Immature natural killer cell (primary cell): ENCODE results near the gene KCNJ11. TPM values are rescaled to one million over a fixed set of nuclear protein-coding genes. Genes with fewer than 3 reads are reported as not detected.

Source experiments
- DNase-seq, 3 donors: peaks; one replicate each; pipeline ENCODE4 v3.0.0; 2022; ENCODE audit warnings: mixed read lengths in 1 of 3
- H3K27ac Mint-ChIP-seq, 6 donors: one replicate each; pipeline ENCODE4 v1.8.0; 2020; ENCODE audit warnings: mixed read lengths in 6 of 6, mild to moderate bottlenecking in 5 of 6, inconsistent platforms in 4 of 6, moderate library complexity in 3 of 6
- H3K27me3 Mint-ChIP-seq, 3 donors: one replicate each; pipeline ENCODE4 v1.8.0; 2020 to 2021; ENCODE audit warnings: low read depth in 3 of 3, mild to moderate bottlenecking in 3 of 3, mixed read lengths in 3 of 3, moderate library complexity in 3 of 3, inconsistent platforms in 1 of 3
- H3K36me3 Mint-ChIP-seq, 3 donors: one replicate each; pipeline ENCODE4 v1.8.0; 2020; ENCODE audit warnings: mixed read lengths in 3 of 3, inconsistent platforms in 2 of 3, mild to moderate bottlenecking in 2 of 3
- H3K4me1 Mint-ChIP-seq, 2 donors: one replicate each; pipeline ENCODE4 v1.8.0; 2020; ENCODE audit warnings: inconsistent platforms in 2 of 2, mild to moderate bottlenecking in 2 of 2, mixed read lengths in 2 of 2, moderate library complexity in 1 of 2
- H3K4me3 Mint-ChIP-seq, 5 donors: one replicate each; pipeline ENCODE4 v1.8.0; 2020; ENCODE audit warnings: mild to moderate bottlenecking in 5 of 5, mixed read lengths in 5 of 5, inconsistent platforms in 3 of 5, moderate library complexity in 3 of 5
- H3K9me3 Mint-ChIP-seq, 6 donors: one replicate each; pipeline ENCODE4 v1.8.0; 2020; ENCODE audit warnings: mild to moderate bottlenecking in 6 of 6, mixed read lengths in 6 of 6, inconsistent platforms in 4 of 6, moderate library complexity in 3 of 6
- polyA plus RNA-seq, 3 donors: library from polyadenylated mRNA; unstranded; fragments of 300-500 nt; fragmentation: Illumina TruSeq; gene quantifications; one replicate each; pipeline ENCODE4 v1.2.3, GENCODE V29; 2021

The KCNJ11 gene
- polyA plus RNA-seq, 3 donors from 2014 or later = not detected

DNA sequence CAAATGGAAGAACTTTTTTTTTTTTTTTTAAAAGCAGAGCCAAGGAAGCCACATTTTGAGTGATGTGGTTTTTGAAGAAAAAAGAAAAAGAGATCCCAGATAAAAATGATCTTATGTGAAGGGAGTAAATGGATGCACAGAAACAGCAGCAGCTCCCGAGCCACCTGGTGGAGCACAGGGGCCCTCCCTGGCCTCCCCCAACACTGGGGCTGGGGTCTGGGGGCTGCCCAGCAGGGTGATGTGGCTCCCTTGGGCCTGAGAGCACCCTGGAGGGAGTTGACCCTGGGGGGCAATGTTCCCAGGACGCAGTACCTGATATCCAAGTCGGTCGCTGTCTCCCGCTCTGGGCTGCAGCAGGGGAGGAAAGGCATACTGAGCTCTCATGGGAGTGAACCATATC lies 26.5 kb upstream of the KCNJ11 start:
- no peaks in the 10 kb centered on the region for H3K4me1 Mint-ChIP-seq
- peaks cover 0 to 2% (median 0%) of the 10 kb centered on the region in 6 donors for H3K9me3 Mint-ChIP-seq
- no peaks in the 10 kb centered on the region for H3K36me3 Mint-ChIP-seq
- no peak overlapping the region for H3K4me3 Mint-ChIP-seq
- H3K27me3 Mint-ChIP-seq = peaks cover 2 to 4% (median 4%) of the 10 kb centered on the region in 3 donors
- no peak for DNase-seq
- H3K27ac Mint-ChIP-seq = no peak overlapping the region

DNA sequence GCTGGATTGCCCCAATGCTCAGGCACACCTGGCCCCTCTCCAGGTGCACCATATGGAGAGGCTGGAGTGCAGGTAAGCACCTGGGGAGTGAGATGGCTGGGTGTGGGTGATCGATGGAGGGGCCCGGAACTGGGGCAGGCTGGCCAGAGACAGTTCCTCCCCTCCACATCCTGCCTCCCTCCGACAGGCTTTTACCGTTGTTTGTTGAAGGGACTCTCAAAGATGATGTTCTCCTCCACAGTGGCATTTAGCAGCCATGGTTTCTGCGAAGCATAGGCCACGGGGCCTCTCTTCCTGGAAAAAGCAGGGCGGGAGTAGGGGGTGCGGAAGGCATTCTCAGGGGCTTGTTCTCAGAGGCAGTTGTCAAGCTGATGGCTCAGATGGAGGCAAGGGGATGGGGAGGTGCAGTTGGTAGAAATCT lies 25.9 kb upstream of the KCNJ11 start:
- no peak overlapping the region for H3K27ac Mint-ChIP-seq
- H3K27me3 Mint-ChIP-seq = peaks cover 0 to 2% (median 2%) of the 10 kb centered on the region in 3 donors
- H3K36me3 Mint-ChIP-seq = no peaks in the 10 kb centered on the region
- no peaks in the 10 kb centered on the region for H3K4me1 Mint-ChIP-seq
- H3K4me3 Mint-ChIP-seq = no peak overlapping the region
- DNase-seq = no peak
- H3K9me3 Mint-ChIP-seq = peaks cover 0 to 2% (median 0%) of the 10 kb centered on the region in 6 donors

DNA sequence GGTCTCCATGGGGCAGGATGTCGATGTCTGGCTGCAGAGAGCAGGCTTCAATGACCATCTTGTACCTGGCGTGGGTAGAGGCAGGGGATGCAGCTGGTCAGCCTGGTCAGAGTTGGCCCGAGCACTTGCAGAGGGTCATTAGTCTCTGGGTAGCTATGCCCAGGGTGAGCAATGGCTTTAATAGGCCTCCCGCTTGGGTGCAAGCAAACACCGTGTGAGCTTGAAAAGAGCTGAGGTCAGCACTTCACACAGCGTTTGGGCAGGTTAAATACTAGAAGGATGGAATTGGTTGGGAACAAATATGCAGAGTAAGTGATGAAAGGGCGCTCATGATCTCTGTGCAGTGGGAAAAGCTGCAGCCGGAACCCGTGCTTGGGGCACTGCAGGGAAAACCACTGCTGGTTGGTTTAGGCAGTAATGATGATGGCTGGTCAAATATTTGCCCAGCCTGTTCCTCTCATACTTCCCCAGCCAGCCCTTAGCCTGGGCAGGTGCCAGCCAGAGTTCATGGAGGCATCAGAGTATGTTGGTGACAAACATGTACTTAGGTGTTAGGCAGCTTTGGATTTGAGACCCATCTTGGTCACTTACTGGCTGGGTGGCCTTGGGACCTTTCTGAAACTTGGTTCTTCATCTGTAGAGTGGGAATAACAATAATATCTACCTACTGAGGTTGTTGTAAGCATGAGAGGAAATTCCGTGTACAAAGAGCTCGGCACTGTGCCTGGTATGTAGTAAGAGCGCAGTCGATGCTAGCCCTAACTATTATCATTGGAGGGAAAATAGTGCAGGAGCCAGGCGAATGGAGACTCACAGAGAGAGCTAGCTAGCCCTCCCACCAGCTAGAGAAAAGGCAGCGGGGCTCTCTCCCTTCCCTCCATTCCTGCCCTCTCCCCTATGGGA lies 25.2 kb upstream of the KCNJ11 start:
- Mint-ChIP-seq H3K27ac (no peak overlapping the region), H3K9me3 (peaks cover 0 to 2% (median 0%) of the 10 kb centered on the region in 6 donors), H3K4me3 (no peak overlapping the region), H3K36me3 (no peaks in the 10 kb centered on the region), H3K27me3 (peaks cover 0 to 2% (median 2%) of the 10 kb centered on the region in 3 donors), H3K4me1 (no peaks in the 10 kb centered on the region)
- no peak for DNase-seq

DNA sequence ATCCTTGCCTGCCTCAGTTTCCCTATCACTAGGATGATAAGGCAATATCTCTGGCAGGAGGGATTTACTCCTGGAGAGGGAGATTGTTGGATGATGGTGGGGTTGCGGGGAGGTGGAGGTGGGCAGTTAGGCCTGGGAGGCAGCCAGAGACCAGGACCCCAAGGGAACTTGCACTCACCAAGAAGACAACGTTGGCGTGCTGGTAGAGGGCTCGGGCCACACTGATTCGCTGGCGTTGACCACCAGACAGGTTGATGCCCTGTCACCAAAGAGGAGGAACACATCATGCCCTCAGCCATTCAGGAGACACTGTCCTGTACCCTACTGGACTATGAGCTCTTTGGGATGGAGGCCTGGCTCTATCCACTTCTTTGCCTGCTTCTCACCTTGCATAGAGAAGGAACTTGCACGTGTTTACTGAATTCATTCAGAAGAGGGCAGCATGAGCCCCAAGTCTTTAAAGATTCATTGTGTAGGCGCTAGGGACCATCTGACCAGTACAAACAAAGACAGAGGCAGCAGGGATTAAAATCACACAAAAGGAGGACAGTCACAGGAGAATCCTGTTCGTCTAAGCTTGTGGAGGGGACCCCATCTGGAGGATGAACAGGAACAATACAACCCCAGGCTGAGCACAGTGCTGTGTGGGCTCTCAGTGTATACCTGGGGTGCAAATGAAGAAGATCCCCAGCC lies 24.2 kb upstream of the KCNJ11 start:
- Mint-ChIP-seq H3K27ac (no peak overlapping the region), H3K27me3 (peaks cover 0 to 6% (median 2%) of the 10 kb centered on the region in 3 donors), H3K36me3 (no peaks in the 10 kb centered on the region), H3K9me3 (peaks cover 0 to 2% (median 0%) of the 10 kb centered on the region in 6 donors), H3K4me1 (no peaks in the 10 kb centered on the region), H3K4me3 (no peak overlapping the region)
- DNase-seq = no peak

DNA sequence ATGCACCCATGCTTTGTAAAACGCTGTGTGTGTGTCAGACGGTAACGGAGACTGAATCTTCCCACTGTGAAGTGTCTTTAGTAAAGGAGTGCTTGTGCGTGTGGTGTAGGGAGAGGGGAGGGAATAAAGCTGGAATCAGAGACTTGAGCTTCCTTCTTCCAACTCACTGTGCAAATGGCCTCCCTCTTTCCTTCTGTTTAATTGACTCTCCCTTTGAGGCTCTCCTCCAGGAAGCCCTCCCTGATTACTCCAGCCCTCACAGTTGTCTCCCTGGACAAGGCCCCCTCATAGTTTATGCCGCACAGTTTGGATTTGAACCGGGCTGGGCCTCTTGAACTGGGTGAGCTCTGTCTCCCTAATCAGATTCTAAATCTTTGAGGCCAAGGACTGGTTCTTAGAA lies 23.0 kb upstream of the KCNJ11 start:
- Mint-ChIP-seq H3K36me3 (no peaks in the 10 kb centered on the region), H3K9me3 (peaks cover 0 to 2% (median 0%) of the 10 kb centered on the region in 6 donors), H3K4me3 (no peak overlapping the region), H3K4me1 (no peaks in the 10 kb centered on the region), H3K27ac (no peak overlapping the region), H3K27me3 (peaks cover 0 to 8% (median 2%) of the 10 kb centered on the region in 3 donors)
- no peak for DNase-seq

DNA sequence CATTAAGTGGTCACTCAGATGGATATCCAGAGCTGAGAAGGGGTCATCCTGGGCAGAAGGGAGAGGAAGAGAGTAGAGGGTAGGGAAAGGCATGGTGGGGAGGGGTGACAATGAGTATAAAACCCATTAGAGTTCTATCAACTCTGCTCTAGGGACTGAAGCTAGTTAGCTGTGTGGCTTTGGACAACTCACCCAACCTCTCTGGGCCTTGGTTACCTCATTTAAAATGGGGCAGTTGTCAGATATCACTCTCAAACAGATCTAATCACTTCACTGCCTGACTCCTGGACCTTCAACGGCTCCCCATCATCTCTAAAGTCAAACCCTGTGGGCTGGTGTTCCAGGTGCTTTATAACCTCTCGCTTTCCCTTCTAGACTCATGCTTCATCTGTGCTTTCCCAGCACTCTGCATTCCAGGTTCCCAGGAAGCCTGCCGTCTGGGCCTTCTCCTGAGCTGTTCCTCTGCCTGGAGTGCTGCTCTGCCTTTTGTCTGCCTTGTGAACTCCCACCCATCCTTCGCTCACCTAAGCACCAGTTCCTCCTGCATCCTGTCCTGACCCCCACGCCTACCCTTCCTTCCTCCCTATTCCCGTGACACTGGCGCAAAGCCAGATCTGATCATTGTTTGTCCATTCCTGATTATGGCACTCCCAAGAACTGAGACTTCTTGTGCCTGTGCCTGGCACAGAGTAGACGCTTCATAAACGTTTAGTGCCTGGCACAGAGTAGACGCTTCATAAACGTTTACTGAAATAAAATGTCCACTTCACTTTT lies 22.3 kb upstream of the KCNJ11 start:
- Mint-ChIP-seq H3K36me3 (no peaks in the 10 kb centered on the region), H3K27me3 (peaks cover 0 to 8% (median 3%) of the 10 kb centered on the region in 3 donors), H3K4me3 (no peak overlapping the region), H3K9me3 (peaks cover 0 to 2% (median 0%) of the 10 kb centered on the region in 6 donors), H3K27ac (no peak overlapping the region), H3K4me1 (no peaks in the 10 kb centered on the region)
- DNase-seq = no peak

DNA sequence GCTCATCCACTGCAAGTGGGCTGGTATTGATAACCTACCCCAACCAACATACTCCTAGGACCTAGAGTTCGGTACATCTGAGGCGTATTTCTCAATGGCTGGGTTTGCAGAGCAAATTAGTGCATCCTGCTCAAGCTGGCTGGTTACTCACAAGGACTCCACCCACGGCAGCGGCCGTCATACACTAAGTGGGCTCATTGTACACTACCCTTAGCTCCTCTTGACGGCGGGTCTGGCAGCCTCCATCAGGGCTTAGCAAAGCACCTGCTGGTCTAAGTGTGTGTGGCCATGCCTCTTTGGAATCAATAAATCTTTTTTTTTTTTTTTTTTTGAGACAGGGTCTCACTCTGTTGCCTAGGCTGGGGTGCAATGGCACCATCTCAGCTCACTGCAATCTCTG lies 20.2 kb upstream of the KCNJ11 start:
- no peaks in the 10 kb centered on the region for H3K36me3 Mint-ChIP-seq
- H3K4me3 Mint-ChIP-seq = no peak overlapping the region
- no peak overlapping the region for H3K27ac Mint-ChIP-seq
- H3K27me3 Mint-ChIP-seq = peaks cover 0 to 8% (median 6%) of the 10 kb centered on the region in 3 donors
- peaks cover 0 to 2% (median 0%) of the 10 kb centered on the region in 6 donors for H3K9me3 Mint-ChIP-seq
- no peak for DNase-seq
- no peaks in the 10 kb centered on the region for H3K4me1 Mint-ChIP-seq

DNA sequence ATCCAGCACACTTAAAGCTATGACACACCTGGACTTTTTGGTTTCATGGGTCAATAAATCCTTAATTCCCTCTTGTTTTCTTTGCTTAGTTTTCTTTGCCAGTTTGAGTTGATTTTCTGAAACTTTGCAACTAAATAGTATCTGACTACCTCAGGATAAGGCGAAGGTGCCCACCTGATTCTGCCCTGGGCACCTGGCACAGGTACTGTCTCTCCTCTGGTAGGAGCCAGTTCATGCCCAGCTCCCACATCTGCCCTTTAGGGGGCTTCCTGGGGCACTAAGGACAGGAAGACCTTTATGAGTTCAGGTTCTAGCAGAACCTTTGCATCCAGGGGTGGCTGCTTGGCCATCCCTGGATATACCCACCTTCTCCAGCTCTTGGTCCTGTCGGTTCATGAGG lies 19.6 kb upstream of the KCNJ11 start:
- DNase-seq = no peak
- Mint-ChIP-seq H3K27me3 (peaks cover 0 to 7% (median 6%) of the 10 kb centered on the region in 3 donors), H3K27ac (no peak overlapping the region), H3K36me3 (no peaks in the 10 kb centered on the region), H3K4me3 (no peak overlapping the region), H3K4me1 (no peaks in the 10 kb centered on the region), H3K9me3 (no peaks in the 10 kb centered on the region)

DNA sequence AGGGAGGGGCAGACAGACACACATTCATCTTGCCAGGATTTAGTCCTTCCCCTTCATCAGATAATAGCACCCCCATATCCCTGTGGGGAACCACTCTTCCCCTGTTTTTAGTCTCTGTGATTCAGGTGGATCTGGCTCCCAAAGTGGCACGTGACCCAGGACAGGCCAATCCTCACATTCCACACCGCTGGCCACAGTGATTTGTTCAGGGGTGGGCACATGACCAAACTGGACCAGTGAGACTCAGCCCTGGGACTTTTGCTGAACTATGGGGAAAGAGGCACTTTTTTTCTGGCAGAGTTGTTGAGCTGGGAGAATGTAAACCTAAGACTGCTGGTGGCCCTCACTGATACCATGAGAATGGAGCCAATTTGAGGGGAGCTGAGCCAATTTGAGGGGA lies 19.1 kb upstream of the KCNJ11 start:
- H3K36me3 Mint-ChIP-seq = no peaks in the 10 kb centered on the region
- H3K27ac Mint-ChIP-seq = no peak overlapping the region
- no peaks in the 10 kb centered on the region for H3K9me3 Mint-ChIP-seq
- H3K4me3 Mint-ChIP-seq = no peak overlapping the region
- H3K4me1 Mint-ChIP-seq = no peaks in the 10 kb centered on the region
- peaks cover 0 to 7% (median 6%) of the 10 kb centered on the region in 3 donors for H3K27me3 Mint-ChIP-seq
- no peak for DNase-seq

DNA sequence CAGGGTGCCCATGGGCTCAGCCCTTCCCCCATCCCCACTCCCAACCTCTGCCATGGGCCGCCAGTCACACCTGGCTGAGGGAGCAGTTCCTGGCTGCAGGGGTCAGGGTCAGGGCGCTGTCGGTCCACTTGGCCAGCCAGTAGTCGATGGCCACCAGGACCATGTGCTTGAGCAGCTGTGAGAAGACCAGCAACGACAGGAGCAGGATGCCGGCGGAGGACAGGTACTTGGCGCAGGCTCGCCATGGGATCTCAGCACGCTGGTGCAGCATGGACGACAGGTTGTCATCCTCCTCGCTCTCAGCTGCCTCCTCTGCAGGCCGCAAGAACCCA lies 18.3 kb upstream of the KCNJ11 start:
- Mint-ChIP-seq H3K4me1 (no peaks in the 10 kb centered on the region), H3K27me3 (peaks cover 0 to 8% (median 6%) of the 10 kb centered on the region in 3 donors), H3K27ac (no peak overlapping the region), H3K4me3 (no peak overlapping the region), H3K36me3 (no peaks in the 10 kb centered on the region), H3K9me3 (no peaks in the 10 kb centered on the region)
- no peak for DNase-seq

DNA sequence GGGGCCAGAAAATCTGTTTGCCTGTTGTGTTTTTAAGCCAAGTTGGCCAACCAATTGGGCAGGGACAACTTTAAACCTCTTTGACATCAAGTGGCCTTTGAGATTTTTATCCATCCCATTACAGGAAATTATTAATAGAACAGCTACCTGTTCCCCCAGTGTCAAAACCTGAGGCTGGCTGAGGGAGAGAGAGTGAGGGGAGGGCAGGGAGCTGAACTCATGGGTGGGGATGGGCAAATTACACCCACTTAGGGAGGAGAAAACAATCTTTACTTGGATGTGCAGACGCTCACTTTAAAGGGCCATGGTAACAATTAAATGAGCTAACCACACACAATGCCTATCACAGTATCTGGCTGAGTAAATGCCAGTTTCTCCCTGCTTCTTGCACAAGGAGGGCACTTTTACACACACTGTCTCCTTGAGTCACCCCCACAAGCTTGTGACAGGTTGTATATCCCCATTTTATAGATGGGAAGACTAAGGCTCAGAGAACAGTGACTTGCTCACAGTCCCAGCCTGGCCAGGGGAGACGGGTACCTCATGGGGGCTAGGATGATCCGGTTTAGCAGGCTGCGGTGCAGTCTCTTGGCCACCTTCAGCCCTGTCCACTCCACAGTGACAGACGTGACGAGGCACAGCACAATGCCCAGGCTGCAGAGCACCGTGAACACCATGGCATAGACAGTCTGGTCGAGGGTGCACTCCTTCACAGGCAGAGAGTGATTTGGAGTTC lies 17.8 kb upstream of the KCNJ11 start:
- Mint-ChIP-seq H3K4me1 (no peaks in the 10 kb centered on the region), H3K9me3 (no peaks in the 10 kb centered on the region), H3K4me3 (no peak overlapping the region), H3K27ac (no peak overlapping the region), H3K36me3 (no peaks in the 10 kb centered on the region), H3K27me3 (peaks cover 0 to 8% (median 4%) of the 10 kb centered on the region in 3 donors)
- DNase-seq = no peak

DNA sequence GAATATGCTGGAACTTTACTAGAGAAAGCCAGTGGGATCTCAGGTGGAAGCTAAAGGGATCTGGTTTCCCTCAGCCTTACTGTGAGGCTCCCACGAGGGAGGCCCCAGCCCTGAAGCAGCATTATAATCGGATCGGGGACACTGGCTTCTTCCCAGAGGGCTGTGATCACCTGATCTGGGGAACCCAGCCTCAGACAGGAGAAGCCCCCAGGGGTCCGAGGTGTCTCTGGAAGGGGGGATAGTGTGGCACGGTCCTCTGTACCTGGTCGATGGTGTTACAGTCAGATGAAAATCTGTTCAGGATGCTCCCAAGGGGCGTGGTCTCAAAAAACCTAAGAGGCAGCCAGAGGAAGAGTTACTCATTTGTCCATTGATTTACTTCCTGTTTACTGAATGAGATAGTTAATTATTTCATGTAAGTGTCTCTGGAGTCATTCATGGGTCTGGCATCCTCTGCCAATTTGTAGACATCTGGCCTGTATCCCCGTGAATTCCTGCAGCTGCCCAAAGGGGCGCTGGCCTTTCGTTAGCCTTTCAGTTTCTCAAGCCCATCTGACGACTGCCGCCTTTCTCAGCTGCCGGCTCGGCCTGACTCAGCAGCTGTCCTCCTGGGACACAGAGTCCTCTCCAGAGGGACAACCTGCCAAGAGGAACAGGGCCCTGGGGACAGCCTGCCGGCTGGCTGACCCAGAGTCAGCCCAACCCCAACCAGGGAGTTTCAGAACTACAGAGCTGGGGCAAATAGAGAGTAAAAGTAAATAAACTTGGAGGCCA lies 17.0 kb upstream of the KCNJ11 start:
- Mint-ChIP-seq H3K27me3 (peaks cover 0 to 8% (median 4%) of the 10 kb centered on the region in 3 donors), H3K4me3 (no peak overlapping the region), H3K27ac (no peak overlapping the region), H3K36me3 (no peaks in the 10 kb centered on the region), H3K4me1 (no peaks in the 10 kb centered on the region), H3K9me3 (no peaks in the 10 kb centered on the region)
- no peak for DNase-seq
